CD4-positive, alpha-beta T cell treated with Interleukin-17A for 4 hours (primary cell): ENCODE results near the gene MAP2K7.
A peak's percentile ranks its signal among the peaks of the same experiment; 100 is the strongest.
"Not testable (repeated sequence)": the region's sequence is repeated elsewhere in the genome, so short reads cannot be mapped to it uniquely, and the experiment has no call there.

Experiments used
- DNase-seq: peaks from one replicate; pipeline ENCODE4 v3.0.0-alpha.2; 2020; ENCODE audit warnings: mixed read lengths

The MAP2K7 gene

DNA sequence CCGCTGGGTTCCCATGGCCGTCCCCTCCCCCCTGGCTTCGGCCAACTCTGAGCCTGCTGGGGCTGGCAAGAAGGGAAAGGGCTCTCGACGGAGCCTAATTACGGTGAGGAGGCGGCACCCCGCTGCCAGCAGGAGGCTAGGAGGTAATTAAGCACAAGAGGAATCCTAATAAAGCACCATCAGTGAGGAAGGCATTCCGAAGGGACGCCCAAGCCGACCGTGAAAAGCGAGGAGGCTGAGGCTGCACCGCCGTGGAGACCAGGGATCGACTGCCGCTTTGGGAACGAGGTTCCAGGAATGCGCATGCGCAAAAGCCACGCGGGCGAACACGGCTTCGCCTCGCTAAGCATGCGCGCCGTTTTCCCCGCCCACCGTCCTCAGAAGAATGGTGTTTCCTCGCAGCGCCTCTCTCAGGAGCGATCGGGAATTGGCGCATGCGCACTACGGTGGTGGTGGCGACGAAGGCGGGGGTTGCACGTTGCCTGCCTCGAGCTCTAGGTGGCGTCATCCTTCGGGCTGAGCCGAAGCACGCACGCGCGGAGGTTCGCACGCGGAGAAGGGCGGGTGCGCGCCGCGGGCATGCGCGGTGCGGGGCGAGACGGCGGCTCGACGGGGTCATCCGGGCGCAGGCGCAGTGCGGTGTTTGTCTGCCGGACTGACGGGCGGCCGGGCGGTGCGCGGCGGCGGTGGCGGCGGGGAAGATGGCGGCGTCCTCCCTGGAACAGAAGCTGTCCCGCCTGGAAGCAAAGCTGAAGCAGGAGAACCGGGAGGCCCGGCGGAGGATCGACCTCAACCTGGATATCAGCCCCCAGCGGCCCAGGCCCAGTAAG lies at the start of gene MAP2K7:
Gene MAP2K7 (plus strand): TSS at position 634 of the 830 bp plus-strand sequence. CDS start 68 bp downstream, at position 702.
- DNase-seq = peak; percentile 100

DNA sequence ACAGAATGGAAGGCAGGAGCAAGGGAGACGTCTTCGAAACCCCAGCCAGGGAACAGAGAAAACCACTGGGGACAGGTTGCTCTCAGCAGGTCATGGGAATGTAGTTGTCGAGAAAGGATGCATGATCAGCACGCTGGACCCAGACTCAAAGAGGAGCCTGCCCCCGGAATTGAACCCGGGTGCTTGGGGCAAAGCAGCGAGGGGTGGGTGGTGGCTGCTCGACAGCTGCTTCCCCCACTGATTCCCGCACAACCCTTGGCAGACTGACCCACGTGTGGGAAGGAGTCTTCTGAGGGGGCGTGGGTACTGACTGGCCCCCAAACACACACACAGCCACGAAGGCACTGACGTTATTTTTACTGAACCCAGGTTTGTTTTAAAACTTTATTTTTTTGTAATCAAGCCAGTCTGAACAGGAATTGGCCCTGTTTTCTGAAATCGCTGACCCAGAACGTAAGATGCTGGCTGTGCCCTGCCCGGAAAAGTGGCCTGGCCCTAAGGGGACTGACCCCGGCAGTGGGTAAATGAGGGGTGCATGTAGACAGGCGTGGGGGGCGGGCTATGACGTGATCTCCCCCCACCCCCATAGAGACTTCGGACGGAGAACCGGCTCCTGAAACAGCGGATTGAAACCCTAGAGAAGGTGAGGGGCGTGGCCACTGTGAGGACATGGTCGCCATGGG lies 48.1 kb upstream of the MAP2K7 start:
- no peak for DNase-seq

GRCh38 chr19:7856109-7856591 lies 47.5 kb upstream of the MAP2K7 start:
- no peak for DNase-seq

GRCh38 chr19:7856679-7857663 lies 46.7 kb upstream of the MAP2K7 start:
- DNase-seq = no peak

DNA sequence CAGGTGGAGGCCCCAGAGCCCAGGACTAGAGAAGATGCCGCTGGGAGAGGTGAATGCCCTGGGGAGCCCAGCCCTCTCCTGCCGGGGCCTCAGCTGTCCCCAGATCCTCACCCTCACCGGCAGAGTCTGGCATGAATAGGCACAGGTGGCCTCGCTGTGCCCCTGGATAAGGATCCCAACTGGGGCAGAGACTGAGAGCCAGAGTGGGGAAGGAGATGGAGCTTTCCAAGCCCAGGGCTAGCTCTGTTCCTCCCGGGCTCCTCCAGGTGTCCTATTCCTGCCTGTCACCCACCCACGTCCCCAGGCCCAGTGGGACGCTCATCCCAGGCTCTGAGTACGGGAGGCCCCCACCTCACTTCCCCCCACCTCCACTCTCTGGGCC lies 46.0 kb upstream of the MAP2K7 start:
- no peak for DNase-seq

DNA sequence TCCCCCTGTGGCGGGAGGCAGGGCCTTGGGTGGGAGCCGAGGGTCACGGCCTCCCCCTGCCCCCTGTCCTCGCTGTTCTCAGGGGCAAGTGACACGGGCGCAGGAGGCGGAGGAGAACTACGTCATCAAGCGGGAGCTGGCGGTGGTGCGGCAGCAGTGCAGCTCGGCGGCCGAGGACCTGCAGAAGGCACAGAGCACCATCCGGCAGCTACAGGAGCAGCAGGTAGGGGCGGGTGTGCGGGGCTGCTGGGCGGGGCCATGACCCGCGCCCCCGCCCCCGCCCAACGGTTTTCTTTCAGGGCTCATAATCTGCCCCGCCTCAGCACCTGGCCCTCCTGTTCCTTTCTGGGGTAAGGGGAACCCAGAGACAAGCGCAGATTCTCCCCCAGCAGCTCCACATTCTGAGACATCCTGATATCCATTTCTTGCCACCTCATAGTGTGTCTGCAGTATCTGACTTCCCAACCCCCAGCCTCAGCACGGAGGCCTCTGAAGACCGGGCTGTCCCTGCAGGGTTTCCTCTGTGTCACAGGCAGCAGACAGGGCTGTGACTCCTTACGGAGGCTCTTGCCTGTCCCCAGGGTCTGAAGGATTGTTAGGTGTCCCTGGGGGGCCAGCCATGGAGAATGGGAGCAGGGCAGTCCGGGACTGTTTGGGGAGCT lies 45.4 kb upstream of the MAP2K7 start:
- peak; percentile 22 for DNase-seq

- not testable (repeated sequence) for DNase-seq
These were observed 44.6 kb upstream of the MAP2K7 start for GRCh38 chr19:7859087-7859486.

- DNase-seq = no peak
These were observed 43.6 kb upstream of the MAP2K7 start for GRCh38 chr19:7859831-7860713.

DNA sequence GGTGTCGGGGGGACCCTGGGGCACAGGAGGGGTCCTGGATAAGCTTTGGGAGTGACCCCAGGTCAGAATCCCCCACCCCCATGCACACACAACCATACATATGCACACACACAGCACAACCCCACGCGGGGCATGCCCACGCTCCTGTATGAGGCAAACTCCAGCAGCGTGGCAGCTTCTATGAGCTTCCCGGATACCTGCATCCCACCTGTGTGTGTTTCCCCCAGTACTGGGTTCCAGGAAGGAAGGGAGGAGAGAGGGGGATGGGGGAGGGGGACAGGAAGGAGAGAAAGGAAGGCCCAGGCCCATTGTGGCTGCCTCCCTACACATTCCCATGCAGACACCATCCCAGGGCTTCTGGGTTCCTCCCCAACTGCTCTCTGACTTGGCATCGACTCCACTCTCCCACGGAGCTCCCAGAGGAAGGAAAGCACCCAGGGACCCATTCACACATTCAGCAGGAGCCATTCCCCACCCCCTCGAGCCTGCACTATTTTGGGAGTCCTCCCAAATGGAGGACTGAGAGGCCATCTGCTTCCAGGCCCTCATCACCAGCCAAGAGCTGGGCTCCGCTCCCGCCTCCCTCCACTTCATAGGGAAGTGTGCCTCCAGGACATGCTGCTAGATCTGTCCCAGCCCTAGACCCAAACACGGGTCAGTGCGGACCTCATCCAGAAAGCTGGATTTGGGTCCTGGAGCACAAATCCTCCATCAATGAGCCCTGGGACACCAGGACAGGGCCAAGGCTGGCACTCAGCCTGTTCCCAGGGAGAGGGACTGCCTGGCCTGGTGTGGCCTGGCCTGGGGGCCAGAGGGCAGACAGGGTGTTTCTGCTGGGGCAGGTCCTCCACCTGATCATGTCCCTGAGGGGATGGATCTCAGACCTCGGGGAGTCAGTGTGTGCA lies 42.7 kb upstream of the MAP2K7 start:
- DNase-seq = no peak

DNA sequence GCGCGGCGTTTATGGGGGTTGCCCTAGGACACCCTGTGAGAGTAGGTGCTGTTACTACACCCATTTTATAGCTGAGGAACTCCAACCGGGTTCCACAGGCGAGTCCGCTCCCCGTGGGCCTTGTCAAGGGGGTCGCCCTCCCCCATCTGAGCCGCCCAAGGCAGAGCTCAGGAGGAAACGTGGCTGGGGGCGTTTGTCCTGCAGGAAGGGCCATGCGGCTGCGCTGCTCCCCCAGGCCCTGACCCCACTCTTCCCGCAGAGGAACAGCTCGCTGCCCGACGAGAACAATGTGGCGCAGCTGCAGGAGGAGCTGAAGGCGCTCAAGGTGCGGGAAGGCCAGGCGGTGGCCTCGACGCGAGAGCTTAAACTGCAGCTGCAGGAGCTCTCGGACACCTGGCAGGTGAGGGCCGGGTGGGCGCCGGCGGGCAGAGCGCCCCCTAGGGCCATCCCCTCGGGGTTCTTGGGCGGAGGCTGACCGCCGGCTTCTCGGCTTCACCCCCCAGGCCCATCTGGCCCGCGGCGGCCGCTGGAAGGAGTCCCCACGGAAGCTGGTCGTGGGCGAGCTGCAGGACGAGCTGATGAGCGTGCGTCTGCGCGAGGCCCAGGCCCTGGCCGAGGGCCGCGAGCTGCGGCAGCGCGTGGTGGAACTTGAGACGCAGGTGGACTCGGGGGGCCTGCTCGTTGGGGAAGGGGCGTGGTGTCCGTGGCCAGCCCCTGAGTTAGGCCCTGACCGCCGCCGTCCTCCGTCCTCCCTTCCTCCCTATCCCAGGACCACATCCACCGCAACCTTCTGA lies 41.9 kb upstream of the MAP2K7 start:
- no peak for DNase-seq

- peak; percentile 83 for DNase-seq
These were observed 41.2 kb upstream of the MAP2K7 start for GRCh38 chr19:7862413-7862951.

- peak; percentile 25 for DNase-seq
These were observed 40.3 kb upstream of the MAP2K7 start for GRCh38 chr19:7863157-7863970.

- DNase-seq = no peak
These were observed 39.5 kb upstream of the MAP2K7 start for GRCh38 chr19:7863971-7864689.

GRCh38 chr19:7864690-7865074 lies 39.0 kb upstream of the MAP2K7 start:
- no peak for DNase-seq

DNA sequence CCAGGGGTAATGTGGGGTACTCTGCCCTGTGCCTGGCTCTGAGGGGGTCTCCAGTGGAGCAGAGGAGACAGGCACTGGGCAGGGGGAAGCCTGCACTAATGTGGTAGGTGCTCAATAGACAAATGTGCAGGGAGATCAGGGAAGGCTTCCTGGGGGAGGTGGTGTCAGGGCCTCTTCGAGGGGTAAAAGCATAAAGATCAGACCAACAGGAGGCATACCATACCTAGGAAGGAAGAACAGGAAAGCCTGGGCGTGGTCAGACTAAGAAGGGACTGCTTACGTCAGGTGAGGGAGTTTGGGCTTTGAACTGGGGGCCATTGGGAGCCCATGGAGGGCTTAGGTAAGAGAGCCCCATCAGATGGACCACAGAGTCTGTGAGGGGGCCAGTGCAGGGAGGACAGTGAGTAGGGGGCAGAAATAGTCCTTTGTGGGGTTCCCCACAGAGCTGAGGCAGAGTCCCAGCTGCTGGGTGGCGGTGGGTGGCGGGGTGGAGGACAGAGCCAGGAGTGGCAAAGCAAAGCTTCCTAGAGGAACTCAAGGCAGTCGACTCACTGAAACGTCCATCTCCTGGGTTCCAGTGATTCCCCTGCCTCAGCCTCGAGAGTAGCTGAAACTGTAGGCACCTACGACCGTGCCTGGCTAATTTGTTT lies 38.3 kb upstream of the MAP2K7 start:
- DNase-seq = peak; percentile 24

GRCh38 chr19:7866399-7867091 lies 37.1 kb upstream of the MAP2K7 start:
- DNase-seq = no peak
